Hematopoietic multipotent progenitor cell treated with erythropoietin and hydrocortisone succinate and interleukin-3 and kit ligand, for 6 days (in vitro differentiated cells): ENCODE results near the gene PORCN.
A peak's percentile ranks its signal among the peaks of the same experiment; 100 is the strongest.
"Not testable (repeated sequence)": the region's sequence is repeated elsewhere in the genome, so short reads cannot be mapped to it uniquely, and the experiment has no call there.

ENCODE experiments used
- DNase-seq: peaks from one replicate; pipeline ENCODE4 v3.0.0-alpha.2; 2015

The PORCN gene

GRCh38 chrX:48548871-48549270 is 40.1 kb downstream of the PORCN start:
- no peak for DNase-seq

- DNase-seq: not testable (repeated sequence)
Observed at GRCh38 chrX:48555731-48556325, 47.0 kb downstream of the PORCN start.

- no peak for DNase-seq
Observed at GRCh38 chrX:48558271-48558670, 49.5 kb downstream of the PORCN start.

- no peak for DNase-seq
Observed at GRCh38 chrX:48559636-48560035, 50.8 kb downstream of the PORCN start.

GRCh38 chrX:48560056-48560455 is 51.3 kb downstream of the PORCN start:
- DNase-seq: no peak

GRCh38 chrX:48560681-48561080 is 51.9 kb downstream of the PORCN start:
- no peak for DNase-seq

GRCh38 chrX:48569958-48570357 is 61.2 kb downstream of the PORCN start:
- DNase-seq: peak; percentile 34
